RWPE2 (cell line): ENCODE data around the gene ODAD3.

Experiments used
- ATAC-seq: fragments of 200-7000 bp; cut with Tn5 transposase; 3 replicates; pipeline ENCODE4 v1.9.1; 2021; ENCODE audit warnings: low read depth
- DNase-seq: peaks from one replicate; pipeline ENCODE4 v3.0.0-alpha.2; 2020; ENCODE audit warnings: low spot score
- H3K27ac ChIP-seq: fragments of 450-650 bp; 2 replicates; pipeline ENCODE4 v1.5.1; 2017; ENCODE audit warnings: mild to moderate bottlenecking; ENCODE audit not compliant: poor library complexity, severe bottlenecking
- H3K27me3 ChIP-seq: fragments of 250-450 bp; sonication (Bioruptor Pico); 2 replicates; pipeline ENCODE4 v1.5.1; 2021; ENCODE audit warnings: mild to moderate bottlenecking, moderate library complexity; ENCODE audit not compliant: insufficient read depth, poor library complexity, severe bottlenecking
- H3K36me3 ChIP-seq: fragments of 250-450 bp; sonication (Bioruptor Pico); 2 replicates; pipeline ENCODE4 v1.5.1; 2020; ENCODE audit warnings: low read depth, mild to moderate bottlenecking, moderate library complexity
- H3K4me1 ChIP-seq: fragments of 250-450 bp; sonication (Bioruptor Pico); 2 replicates; pipeline ENCODE4 v1.5.1; 2021; ENCODE audit warnings: mild to moderate bottlenecking, moderate library complexity; ENCODE audit not compliant: insufficient read depth, poor library complexity, severe bottlenecking
- H3K4me3 ChIP-seq: fragments of 250-450 bp; sonication (Bioruptor Pico); 2 replicates; pipeline ENCODE4 v1.5.1; 2021; ENCODE audit warnings: mild to moderate bottlenecking, moderate library complexity; ENCODE audit not compliant: severe bottlenecking
- H3K9me3 ChIP-seq: fragments of 250-450 bp; sonication (Bioruptor Pico); 2 replicates; pipeline ENCODE4 v1.5.1; 2021; ENCODE audit warnings: mild to moderate bottlenecking, moderate library complexity; ENCODE audit not compliant: severe bottlenecking
- CTCF ChIP-seq: fragments of 450-650 bp; IDR thresholded peaks from one replicate; pipeline ENCODE4 v1.5.1; 2017; ENCODE audit warnings: mild to moderate bottlenecking, moderate library complexity; ENCODE audit not compliant: poor library complexity, severe bottlenecking

Gene ODAD3

DNA sequence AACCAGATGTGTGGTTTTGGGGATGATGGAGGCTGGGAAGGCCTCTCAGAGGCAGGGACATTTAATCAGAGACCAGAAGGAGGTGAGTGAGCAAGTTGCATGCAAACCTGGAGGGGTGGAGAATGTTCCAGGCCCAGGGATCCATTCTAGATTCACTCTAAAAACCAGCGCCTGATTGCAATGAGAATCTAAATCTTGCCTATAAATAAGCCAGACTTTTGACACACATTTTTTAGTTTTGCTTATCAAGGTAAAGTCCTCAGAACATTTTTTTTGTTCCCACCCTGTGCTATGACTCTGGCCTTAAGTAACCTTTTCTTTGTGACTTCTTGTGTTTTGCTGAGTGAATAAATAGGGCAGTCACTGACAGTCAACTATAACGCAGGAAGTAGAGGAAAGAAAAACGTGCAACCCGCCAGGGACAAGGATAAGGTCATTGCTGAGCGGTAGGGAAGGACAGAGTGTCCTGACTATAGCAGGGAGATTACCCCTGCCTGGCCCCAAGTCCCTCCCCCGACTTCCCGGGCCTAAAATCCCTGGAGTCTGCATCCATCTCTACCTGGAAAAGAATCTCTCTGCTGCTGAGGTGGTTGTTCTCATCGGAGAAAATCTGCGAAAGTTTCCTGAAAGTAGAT lies 30.2 kb downstream of the ODAD3 start:
- no peaks in the 10 kb centered on the region for H3K4me1 ChIP-seq
- TF ChIP-seq CTCF = no peak
- no peak overlapping the region for H3K27ac ChIP-seq
- DNase-seq (no peak), ATAC-seq (no peak)
- H3K4me3 ChIP-seq = no peak overlapping the region
- H3K36me3 ChIP-seq = no peaks in the 10 kb centered on the region
- no peaks in the 10 kb centered on the region for H3K27me3 ChIP-seq
- no peaks in the 10 kb centered on the region for H3K9me3 ChIP-seq

DNA sequence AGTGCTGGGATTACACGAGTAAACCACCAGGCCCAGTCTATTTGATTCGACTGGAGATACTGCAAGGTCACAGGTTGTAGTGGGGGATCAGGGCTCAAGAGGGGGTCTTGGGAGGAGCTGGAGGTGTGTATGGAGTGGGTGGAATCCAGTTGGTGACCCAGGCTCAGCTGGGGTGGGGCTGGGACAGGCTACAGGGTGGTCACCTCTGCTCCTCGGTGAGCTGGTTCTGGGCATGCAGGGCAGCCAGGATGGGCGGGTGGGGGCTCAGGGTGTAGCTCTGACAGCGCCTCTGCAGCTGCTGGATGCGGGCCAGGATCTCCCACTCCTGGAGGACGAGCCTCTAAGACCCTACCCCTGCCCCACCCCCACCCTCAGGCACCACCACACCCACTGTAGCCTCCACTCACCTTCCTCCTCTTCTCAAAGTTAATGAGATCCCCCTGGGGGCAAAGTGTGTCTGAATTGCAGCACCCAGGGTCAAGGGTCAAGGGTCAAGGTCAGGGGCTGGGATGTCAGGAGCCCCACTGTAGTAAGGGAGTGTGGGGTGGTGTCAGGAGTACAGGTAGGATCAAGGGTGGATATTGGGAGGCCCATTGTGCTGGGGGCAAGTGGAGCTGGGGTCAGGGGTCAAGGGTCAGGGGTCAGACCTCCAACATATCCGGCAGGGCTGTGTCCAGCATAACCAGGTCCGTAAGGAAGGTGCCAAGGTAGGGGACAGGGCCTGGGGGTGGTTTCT lies 32.9 kb downstream of the ODAD3 start:
- Histone ChIP-seq H3K4me1 (no peaks in the 10 kb centered on the region), H3K27ac (no peak overlapping the region), H3K9me3 (no peaks in the 10 kb centered on the region), H3K27me3 (no peaks in the 10 kb centered on the region), H3K36me3 (no peaks in the 10 kb centered on the region), H3K4me3 (no peak overlapping the region)
- DNase-seq = no peak
- TF ChIP-seq CTCF = no peak
- no peak for ATAC-seq

- H3K27ac ChIP-seq = no peak overlapping the region
- H3K27me3 ChIP-seq = no peaks in the 10 kb centered on the region
- no peak for ATAC-seq
- H3K9me3 ChIP-seq = no peaks in the 10 kb centered on the region
- H3K36me3 ChIP-seq = no peaks in the 10 kb centered on the region
- H3K4me1 ChIP-seq = no peaks in the 10 kb centered on the region
- no peak overlapping the region for H3K4me3 ChIP-seq
- no peak for DNase-seq
- no peak for TF ChIP-seq CTCF
Observed at GRCh38 chr19:11400798-11401197, 34.1 kb downstream of the ODAD3 start.

GRCh38 chr19:11399667-11400066 lies 35.3 kb downstream of the ODAD3 start:
- Histone ChIP-seq H3K27ac (no peak overlapping the region), H3K36me3 (no peaks in the 10 kb centered on the region), H3K4me3 (no peak overlapping the region), H3K4me1 (no peaks in the 10 kb centered on the region), H3K9me3 (no peaks in the 10 kb centered on the region), H3K27me3 (no peaks in the 10 kb centered on the region)
- DNase-seq (no peak), ATAC-seq (no peak)
- TF ChIP-seq CTCF = no peak

- DNase-seq (no peak), ATAC-seq (no peak)
- no peaks in the 10 kb centered on the region for H3K27me3 ChIP-seq
- H3K36me3 ChIP-seq = no peaks in the 10 kb centered on the region
- H3K4me3 ChIP-seq = no peak overlapping the region
- H3K9me3 ChIP-seq = no peaks in the 10 kb centered on the region
- no peak for TF ChIP-seq CTCF
- H3K27ac ChIP-seq = no peak overlapping the region
- H3K4me1 ChIP-seq = no peaks in the 10 kb centered on the region
Observed at GRCh38 chr19:11397089-11397610, 37.8 kb downstream of the ODAD3 start.
